ENCODE measurements around the gene TRMT11. TPM values are rescaled to one million over a fixed set of nuclear protein-coding genes. Genes with fewer than 3 reads are reported as not detected.
"Not testable (repeated sequence)": the region's sequence is repeated elsewhere in the genome, so short reads cannot be mapped to it uniquely, and the experiment has no call there.

The TRMT11 gene
- total and polyA plus RNA-seq, 2 of the 8 experiments (the other 6 are each of a cell fraction or from before 2014, with no cell fraction given), result 19.7 to 32.4 TPM

DNA sequence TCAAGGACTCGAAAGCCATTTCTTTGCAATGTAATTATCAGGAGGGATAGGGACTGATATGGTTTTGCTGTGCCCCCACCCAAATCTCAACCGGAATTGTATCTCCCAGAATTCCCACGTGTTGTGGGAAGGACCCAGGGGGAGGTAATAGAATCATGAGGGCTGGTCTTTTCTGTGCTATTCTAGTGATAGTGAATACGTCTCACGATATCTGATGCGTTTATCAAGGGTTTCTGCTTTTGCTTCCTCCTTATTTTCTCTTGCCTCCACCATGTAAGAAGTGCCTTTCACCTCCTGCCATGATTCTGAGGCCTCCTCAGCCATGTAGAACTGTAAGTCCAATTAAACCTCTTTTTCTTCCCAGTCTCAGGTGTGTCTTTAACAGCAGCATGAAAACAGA is 35.6 kb upstream of the TRMT11 start:
- H3K23ac ChIP-seq (ENCODE audit: insufficient read length); FAIRE-seq; H3K18ac ChIP-seq (ENCODE audit: extremely low read depth, low read length); H2BK15ac ChIP-seq (ENCODE audit: low read length); H3K79me1 ChIP-seq (ENCODE audit: low read depth, low read length); H3K79me2 ChIP-seq (ENCODE audit: control insufficient read depth in 1 of 2, insufficient read depth in 2 of 2, low read length in 2 of 2); H3K4me3 ChIP-seq (ENCODE audit: extremely low read depth in 1 of 4, insufficient read depth in 2 of 4, low read depth in 3 of 4, low read length in 4 of 4); H3K56ac ChIP-seq (replicated peaks; ENCODE audit: insufficient read length, low read depth, low read length); H2BK120ac ChIP-seq (replicated peaks; ENCODE audit: low read depth, low read length); H4K20me1 ChIP-seq (replicated peaks in 1 of 2; ENCODE audit: control insufficient read depth in 1 of 2, insufficient read depth in 2 of 2, low read length in 2 of 2); H3K4me1 ChIP-seq (replicated peaks in 1 of 4; ENCODE audit: control insufficient read depth in 3 of 4, insufficient read depth in 4 of 4, low read length in 3 of 4); H4K5ac ChIP-seq (ENCODE audit: insufficient read length, low read depth, low read length); H3K27ac ChIP-seq (ENCODE audit: low read depth, low read length); H3K23me2 ChIP-seq (ENCODE audit: low read depth, low read length); H3K27me3 ChIP-seq (replicated peaks in 1 of 4; ENCODE audit: control insufficient read depth in 3 of 4, extremely low read depth in 1 of 4, insufficient read depth in 3 of 4, low read length in 3 of 4); H2BK20ac ChIP-seq (ENCODE audit: low read length); H3K9ac ChIP-seq (replicated peaks in 1 of 4; ENCODE audit: extremely low read depth in 1 of 4, low read depth in 3 of 4, low read length in 3 of 4); H2BK12ac ChIP-seq (ENCODE audit: low read depth, low read length); H3K4me2 ChIP-seq (ENCODE audit: insufficient read depth in 1 of 2, low read depth in 2 of 2, low read length in 2 of 2); POLR2A ChIA-PET (ENCODE audit: partially characterized antibody); H3K9me3 ChIP-seq (ENCODE audit: insufficient read depth in 2 of 2, low read depth in 1 of 2, low read length in 1 of 2); H2BK5ac ChIP-seq (ENCODE audit: low read depth, low read length); H4K8ac ChIP-seq (ENCODE audit: extremely low read depth, insufficient read depth, low read length); H3K14ac ChIP-seq (ENCODE audit: insufficient read length); DNase-seq (ENCODE audit: low read depth in 1 of 2, low spot score in 2 of 2); H4K91ac ChIP-seq (replicated peaks; ENCODE audit: insufficient read length, low read length); H3K36me3 ChIP-seq (ENCODE audit: control insufficient read depth in 2 of 4, insufficient read depth in 4 of 4, low read length in 3 of 4); H3K4ac ChIP-seq (replicated peaks; ENCODE audit: insufficient read length, low read depth, low read length); H2AK5ac ChIP-seq (ENCODE audit: low read depth, low read length): not testable (repeated sequence)
- 79% methylated on average over 6 of the region's 6 CpGs; no CpG with 5 or more reads in 1 of the 2 experiments for WGBS, 2 experiments (ENCODE audit: extremely low coverage in 1 of 2, insufficient coverage in 1 of 2, insufficient read length in 1 of 2, insufficient replicate concordance in 2 of 2, low coverage in 1 of 2, low lambda C conversion rate in 2 of 2, missing lambda C conversion rate in 1 of 2)
- CTCF ChIA-PET (ENCODE audit: partially characterized antibody), result interaction anchor here (0.8 to 4.5 kb wide), 7 partner anchors 9 to 639 kb away, joined by 3 to 57 read pairs (median 7); no protein-coding TSS in a partner anchor
- H2AFZ ChIP-seq (ENCODE audit: low read length), result 0 out of 2 replicates have a peak overlapping the region, but pooled peaks have one; percentile 49
